OCI-LY7 (cell line): ENCODE results near the gene LSMEM2.

Experiments
- EZH2phosphoT487 ChIP-seq: fragments of 200-600 bp; sonication (generic); IDR thresholded peaks from 2 replicates; pipeline ENCODE4 v1.6.1; 2018; ENCODE audit warnings: low read depth, borderline replicate concordance, mild to moderate bottlenecking, mixed run types, antibody characterized with exemption, low read length, moderate library complexity, mixed read lengths
- TF ChIP-seq, protein P1 (sequence below): fragments of 200-600 bp; sonication (generic); conservative IDR thresholded peaks from 2 replicates; pipeline ENCODE4 v1.5.1; 2014; ENCODE audit warnings: mild to moderate bottlenecking, antibody characterized with exemption, low read length, moderate library complexity, mixed read lengths

- TF ChIP-seq, protein P1, sequence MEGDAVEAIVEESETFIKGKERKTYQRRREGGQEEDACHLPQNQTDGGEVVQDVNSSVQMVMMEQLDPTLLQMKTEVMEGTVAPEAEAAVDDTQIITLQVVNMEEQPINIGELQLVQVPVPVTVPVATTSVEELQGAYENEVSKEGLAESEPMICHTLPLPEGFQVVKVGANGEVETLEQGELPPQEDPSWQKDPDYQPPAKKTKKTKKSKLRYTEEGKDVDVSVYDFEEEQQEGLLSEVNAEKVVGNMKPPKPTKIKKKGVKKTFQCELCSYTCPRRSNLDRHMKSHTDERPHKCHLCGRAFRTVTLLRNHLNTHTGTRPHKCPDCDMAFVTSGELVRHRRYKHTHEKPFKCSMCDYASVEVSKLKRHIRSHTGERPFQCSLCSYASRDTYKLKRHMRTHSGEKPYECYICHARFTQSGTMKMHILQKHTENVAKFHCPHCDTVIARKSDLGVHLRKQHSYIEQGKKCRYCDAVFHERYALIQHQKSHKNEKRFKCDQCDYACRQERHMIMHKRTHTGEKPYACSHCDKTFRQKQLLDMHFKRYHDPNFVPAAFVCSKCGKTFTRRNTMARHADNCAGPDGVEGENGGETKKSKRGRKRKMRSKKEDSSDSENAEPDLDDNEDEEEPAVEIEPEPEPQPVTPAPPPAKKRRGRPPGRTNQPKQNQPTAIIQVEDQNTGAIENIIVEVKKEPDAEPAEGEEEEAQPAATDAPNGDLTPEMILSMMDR = no peak
- no peak for TF ChIP-seq EZH2phosphoT487
Observed at GRCh38 chr3:50249457-50249856, 29.4 kb upstream of the LSMEM2 start.
